MM.1S (cell line): Measurements from ENCODE around the gene SWT1.

Experiments
- EZH2 ChIP-seq: fragments of 300-600 bp; sonication (generic); optimal IDR thresholded peaks from 2 replicates; pipeline ENCODE3; 2017; ENCODE audit warnings: low read depth, mild to moderate bottlenecking, antibody characterized with exemption, low read length, mixed read lengths
- TF ChIP-seq, protein P1 (sequence below): fragments of 300-600 bp; sonication (generic); IDR thresholded peaks from 2 replicates; pipeline ENCODE4 v1.5.1; 2016; ENCODE audit warnings: antibody characterized with exemption, low read length, mixed read lengths

DNA sequence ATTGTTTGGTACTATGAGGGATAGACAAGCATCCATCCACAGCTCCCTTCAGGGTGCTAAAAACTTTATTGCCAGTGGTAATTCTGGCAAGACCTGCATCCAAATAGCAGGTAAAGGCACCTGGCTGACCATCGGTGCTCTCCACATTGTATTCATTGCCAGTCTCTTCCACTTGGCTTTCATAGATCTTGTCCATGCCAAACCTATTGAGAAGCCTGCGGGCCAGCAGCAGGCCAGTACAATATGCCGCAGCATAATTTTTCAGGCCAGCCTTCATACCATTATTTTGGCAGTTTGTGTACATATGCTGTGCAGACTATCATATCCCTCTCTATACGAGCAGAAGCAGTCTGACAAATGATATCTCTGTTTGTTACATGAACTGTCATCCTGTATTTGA is 70.2 kb downstream of the SWT1 start:
- TF ChIP-seq, protein P1, sequence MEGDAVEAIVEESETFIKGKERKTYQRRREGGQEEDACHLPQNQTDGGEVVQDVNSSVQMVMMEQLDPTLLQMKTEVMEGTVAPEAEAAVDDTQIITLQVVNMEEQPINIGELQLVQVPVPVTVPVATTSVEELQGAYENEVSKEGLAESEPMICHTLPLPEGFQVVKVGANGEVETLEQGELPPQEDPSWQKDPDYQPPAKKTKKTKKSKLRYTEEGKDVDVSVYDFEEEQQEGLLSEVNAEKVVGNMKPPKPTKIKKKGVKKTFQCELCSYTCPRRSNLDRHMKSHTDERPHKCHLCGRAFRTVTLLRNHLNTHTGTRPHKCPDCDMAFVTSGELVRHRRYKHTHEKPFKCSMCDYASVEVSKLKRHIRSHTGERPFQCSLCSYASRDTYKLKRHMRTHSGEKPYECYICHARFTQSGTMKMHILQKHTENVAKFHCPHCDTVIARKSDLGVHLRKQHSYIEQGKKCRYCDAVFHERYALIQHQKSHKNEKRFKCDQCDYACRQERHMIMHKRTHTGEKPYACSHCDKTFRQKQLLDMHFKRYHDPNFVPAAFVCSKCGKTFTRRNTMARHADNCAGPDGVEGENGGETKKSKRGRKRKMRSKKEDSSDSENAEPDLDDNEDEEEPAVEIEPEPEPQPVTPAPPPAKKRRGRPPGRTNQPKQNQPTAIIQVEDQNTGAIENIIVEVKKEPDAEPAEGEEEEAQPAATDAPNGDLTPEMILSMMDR: no peak
- no peak for TF ChIP-seq EZH2
